HG03460 (cell line): ENCODE measurements around the gene TAS1R3.
"Not testable (repeated sequence)": the region's sequence is repeated elsewhere in the genome, so short reads cannot be mapped to it uniquely, and the experiment has no call there.

Experiments used
- ATAC-seq: cut with Tn5 transposase; IDR thresholded peaks from one replicate; pipeline ENCODE4 v1.9.1; 2021; ENCODE audit not compliant: unreplicated experiment

Gene TAS1R3

GRCh38 chr1:1364266-1364665 lies 33.2 kb downstream of the TAS1R3 start:
- no peak for ATAC-seq

DNA sequence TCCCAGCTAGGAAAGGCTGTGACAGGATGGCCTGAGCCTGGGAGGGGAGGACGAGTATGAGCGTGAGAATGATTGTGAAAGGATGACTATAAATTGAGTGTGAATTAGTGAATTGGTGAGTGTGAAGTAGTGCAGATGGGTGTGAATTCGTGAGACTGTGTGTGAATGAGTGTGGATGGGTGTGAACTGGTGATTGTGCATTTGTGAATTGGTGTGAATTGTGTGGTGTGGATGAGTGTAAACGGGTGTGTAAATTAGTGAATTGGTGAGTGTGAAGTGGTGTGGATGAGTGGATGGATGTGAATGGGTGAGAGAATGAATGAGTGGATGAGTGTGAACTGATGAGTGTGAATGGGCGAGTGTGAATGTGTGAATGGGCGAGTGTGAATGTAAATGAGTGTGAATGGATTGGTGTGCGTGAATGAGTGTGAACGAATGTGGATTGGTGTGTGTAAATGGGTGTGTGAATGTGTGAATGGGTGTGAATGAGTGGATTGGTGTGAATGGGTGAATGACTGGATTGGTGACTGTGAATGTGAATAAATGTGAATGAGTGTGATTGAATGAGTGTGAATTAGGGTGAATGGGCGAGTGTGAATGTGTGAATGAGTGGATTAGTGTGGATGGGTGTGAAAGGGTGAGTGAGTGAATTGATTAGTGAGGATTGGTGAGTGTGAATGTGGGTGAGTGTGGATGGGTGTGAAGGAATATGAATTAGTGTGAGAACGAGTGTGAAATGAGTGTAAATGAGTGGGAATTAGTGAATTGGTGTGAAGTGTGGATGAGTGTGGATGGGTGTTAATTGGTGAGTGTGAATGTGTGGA lies 35.0 kb downstream of the TAS1R3 start:
- ATAC-seq, result no peak

DNA sequence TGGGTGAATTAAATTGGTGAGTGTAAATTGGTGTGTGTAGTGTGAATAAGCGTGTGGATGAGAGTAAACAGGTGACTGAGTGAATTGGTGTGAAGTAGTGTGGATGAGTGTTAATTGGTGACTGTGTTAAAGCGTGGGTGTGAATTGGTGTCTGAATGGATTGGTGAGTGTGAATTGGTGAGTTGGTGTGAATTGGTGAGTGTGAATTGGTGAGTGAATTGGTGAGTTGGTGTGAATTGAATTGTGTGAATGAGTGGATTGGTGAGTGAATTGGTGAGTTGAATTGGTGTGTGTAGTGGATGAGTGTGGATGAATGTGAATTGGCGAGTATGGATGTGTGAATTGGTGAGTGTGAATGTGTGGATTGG lies 35.6 kb downstream of the TAS1R3 start:
- ATAC-seq, result no peak

DNA sequence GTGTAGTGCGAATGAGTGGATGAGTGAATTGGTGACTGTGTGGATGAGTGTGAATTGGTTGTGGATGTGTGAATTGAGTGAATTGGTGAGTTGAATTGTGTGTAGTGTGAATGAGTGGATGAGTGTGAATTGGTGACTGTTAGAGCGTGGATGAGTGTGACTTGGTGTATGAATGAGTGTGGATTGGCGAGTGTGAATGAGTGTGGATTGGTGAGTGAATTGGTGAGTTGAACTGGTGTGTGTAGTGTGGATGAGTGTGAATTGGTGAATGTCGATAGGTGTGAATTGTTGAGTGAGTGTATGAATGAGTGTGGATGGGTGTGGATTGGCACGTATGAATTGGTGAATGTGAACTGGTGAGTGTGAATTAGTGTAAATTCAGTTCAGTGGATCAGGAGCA lies 36.2 kb downstream of the TAS1R3 start:
- no peak for ATAC-seq

- ATAC-seq, result not testable (repeated sequence)
Observed at GRCh38 chr1:1370094-1370493, 39.0 kb downstream of the TAS1R3 start.

DNA sequence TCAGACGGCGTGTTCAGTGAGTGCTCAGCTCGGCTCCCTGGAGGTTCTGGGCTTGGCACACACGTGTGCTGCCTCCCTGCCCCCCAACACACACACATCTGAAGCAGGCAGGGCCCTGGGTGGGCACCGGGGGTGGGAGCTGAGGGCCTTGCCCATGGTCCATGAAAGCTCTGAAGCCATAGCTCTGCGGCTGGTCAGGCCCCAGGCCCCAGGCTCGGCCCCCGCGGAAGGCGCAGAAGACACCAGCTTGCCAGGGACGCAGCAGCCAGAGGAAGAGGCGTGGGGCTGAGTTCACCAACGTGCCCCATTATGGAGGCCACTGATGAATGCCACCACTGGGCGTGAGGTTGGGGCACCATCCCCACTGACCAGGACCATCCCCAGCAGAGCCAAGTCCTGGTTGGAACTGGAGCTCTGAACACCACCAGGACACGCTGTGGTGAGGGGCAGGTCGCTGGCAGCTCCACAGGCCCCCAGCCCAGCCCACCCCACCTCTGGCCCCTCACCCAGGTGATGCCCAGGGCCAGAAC lies 39.8 kb downstream of the TAS1R3 start:
- no peak for ATAC-seq

GRCh38 chr1:1371364-1371745 lies 40.3 kb downstream of the TAS1R3 start:
- no peak for ATAC-seq

DNA sequence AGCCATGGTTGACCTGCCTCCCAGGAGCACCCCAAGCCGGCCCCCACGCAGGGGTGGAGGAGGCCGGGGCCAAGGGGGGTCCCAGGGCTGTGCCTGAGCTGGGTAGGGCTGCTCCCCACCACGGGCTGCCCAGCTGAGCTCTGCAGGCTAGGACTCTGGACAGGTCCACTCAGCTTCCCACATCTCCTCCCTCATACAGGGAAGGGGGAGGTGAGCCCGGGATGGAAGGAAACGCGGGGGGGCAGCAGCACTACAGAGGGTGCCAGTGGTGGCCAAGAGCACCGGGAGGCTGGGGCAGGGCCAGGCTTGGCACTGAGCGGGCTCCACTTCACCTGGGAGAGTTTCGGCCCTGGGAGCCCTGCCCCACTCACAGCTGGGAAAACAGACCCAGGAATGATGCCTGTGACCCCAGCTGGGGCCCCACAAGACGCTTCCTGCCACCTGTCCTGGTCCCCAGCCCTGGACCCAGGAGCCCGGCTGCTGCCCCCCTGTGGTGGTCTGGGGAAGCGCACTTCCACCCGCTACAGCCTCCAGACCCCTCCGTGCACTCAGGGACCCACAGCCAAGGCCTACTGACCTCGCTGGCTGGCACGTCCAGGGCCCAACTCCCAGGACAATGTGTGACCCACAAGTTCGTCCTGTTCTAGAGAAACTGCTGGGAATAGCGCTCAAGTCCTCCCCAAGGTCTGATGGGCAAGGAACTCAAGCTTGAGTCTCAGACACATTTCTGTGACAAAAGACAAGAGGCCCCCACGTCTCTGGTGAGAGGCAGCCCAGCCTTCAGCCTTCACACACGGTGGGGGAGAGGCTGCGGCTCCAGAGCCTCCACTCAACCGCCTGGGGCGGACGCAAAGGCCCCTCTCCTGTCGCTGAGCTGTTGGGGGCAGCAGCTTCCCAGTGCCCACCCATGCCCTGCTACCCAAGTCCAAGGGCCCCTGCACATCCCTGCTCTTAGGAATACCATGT lies 40.9 kb downstream of the TAS1R3 start:
- peak; percentile 30 for ATAC-seq

- ATAC-seq, result no peak
Observed at GRCh38 chr1:1373051-1373814, 42.2 kb downstream of the TAS1R3 start.

GRCh38 chr1:1373815-1374588 lies 42.9 kb downstream of the TAS1R3 start:
- no peak for ATAC-seq

DNA sequence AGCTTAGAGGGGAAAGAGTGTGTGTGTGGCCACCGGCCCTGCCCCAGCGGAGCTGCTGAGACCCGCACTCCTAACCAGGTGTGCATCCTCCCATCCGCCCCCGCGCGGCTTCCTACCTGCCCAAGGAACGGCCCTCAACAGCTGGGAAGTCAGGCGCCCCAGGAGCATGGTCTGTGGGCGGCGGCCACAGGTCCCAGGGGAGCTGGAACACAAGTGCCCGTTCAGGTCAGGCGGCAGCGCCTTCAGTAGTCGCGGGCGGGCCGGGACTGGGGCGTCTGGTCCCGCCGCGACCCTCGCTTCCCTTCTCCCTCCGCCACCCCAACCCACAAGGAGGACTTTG lies 43.5 kb downstream of the TAS1R3 start:
- ATAC-seq, result peak; percentile 4

DNA sequence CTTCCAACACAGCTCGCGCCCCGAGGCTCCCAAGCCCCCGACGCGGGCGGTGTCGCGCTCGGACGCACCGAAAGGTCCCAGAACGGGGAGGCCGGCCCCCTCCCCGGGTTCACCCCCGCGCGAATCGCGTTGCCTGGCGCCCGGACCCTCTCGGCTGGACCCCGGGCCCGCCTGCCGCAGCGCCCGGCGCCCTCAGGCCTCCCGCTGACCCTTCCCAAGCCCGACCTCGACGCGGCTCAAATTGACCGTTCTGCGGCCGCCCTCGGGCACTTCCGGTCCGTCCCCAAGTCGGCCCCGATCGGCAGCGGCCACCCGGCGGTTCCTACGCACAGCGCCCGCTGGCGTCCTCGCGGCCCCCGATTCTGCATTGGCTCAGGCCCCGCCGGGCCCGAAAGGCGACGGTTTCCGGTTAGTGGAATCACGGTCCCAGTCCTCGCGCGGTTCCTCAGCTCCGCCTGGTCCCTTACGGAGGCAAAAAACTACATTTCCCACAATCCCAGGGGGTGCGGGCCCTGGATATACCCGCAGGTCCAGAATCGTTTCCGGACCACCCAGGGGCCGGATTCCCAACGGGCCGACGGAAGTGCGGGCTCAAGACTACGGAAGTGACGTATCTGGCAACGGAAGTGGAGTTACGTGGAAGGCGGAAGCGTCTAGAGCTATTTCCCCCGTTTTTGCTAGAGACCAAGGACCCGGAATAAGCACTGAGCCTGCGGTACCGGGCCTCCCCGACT lies 44.0 kb downstream of the TAS1R3 start, which contains the start of gene AURKAIP1:
Gene AURKAIP1 (minus strand): TSS at position 279 of the 734 bp plus-strand sequence. CDS start 451 bp downstream, outside the sequence.
- ATAC-seq, result peak; percentile 84

DNA sequence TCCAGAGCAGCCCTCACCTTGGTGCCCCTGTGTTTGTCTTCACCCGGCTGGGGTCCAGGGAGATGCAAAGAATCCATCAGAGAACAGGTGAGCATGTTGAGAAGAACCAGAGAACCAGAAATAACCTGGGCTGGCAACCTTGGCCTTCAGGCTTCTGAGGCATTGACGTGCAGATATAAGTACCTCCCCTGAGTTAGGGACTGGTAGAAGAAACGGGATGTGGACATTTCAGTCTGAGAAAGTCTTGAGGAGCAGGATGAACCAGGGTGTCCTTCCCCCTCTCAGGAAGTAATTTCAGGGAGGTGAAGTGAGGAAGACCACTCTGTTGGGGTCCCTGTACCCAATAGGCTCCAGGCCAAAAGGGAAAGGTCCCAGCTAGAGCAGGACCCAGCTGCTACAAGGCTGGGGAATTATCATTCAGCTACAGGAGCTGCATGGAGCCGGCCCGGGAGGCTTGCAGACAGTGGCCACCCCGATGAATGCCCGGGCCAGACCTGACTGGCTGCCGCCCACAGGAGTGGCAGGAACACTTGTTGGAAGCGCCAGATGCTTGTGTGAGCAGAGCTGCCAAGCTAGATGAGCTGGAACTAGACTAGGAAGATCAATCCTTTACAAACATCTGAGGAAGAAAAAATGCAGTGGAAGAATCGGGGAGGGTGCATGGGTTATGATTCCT lies 45.6 kb downstream of the TAS1R3 start:
- no peak for ATAC-seq

DNA sequence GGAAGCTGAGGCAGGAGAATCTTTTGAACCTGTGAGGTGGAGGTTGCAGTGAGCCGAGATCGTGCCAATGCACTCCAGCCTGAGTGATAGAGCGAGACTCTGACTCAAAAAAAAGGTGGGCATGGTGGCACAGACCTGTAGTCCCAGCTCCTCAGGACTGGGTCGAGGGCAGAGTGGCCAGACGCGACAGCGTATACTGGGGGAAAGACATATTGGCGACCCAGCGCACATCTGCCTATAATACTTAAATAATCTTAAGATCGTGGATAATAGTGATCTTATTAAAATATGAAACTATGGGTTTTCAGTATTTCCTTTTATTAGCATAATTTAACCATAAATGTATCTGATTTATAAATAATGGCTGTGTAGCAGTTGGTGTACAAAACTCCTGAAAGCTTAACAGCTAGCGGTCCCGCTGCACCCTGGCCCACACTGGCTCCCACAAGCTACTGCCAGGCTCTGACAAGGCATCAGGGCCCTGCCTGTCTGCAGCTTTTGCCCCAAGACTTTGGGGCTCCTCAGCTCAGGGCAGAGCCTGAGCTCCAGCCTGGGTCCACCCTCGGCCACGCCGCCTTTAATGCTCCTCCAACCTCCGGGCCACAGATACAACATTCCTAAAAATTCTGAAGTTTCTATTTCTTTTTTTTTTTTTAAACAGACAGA lies 46.6 kb downstream of the TAS1R3 start:
- no peak for ATAC-seq

GRCh38 chr1:1380860-1381259 lies 49.8 kb downstream of the TAS1R3 start:
- ATAC-seq, result no peak

GRCh38 chr1:1381294-1381693 lies 50.2 kb downstream of the TAS1R3 start:
- no peak for ATAC-seq
